ENCODE results near the gene DAGLA.

DAGLA gene

GRCh38 chr11:61752117-61752924 lies 72.1 kb downstream of the DAGLA start, which contains the start of gene MYRF:
Gene MYRF (plus strand): TSS chr11:61752636. CDS start chr11:61752745, 109 bp downstream.
- no peak for DNase-seq

GRCh38 chr11:61752925-61753521 lies 72.8 kb downstream of the DAGLA start:
- no peak for DNase-seq

GRCh38 chr11:61753672-61754071 lies 73.5 kb downstream of the DAGLA start:
- no peak for DNase-seq

- no peak for DNase-seq
These were observed 74.6 kb downstream of the DAGLA start for GRCh38 chr11:61754534-61755482.

GRCh38 chr11:61756147-61756451 lies 75.9 kb downstream of the DAGLA start:
- no peak for DNase-seq

GRCh38 chr11:61756452-61757212 lies 76.4 kb downstream of the DAGLA start:
- no peak for DNase-seq

GRCh38 chr11:61757213-61757862 lies 77.1 kb downstream of the DAGLA start:
- DNase-seq, result no peak

GRCh38 chr11:61760946-61761345 lies 80.8 kb downstream of the DAGLA start:
- no peak for DNase-seq

- DNase-seq, result no peak
These were observed 81.4 kb downstream of the DAGLA start for GRCh38 chr11:61761440-61762222.

- no peak for DNase-seq
These were observed 82.0 kb downstream of the DAGLA start for GRCh38 chr11:61762223-61762615.

GRCh38 chr11:61762798-61763197 lies 82.6 kb downstream of the DAGLA start:
- no peak for DNase-seq

- DNase-seq, result no peak
These were observed 83.9 kb downstream of the DAGLA start for GRCh38 chr11:61763930-61764605.

GRCh38 chr11:61764606-61765260 lies 84.5 kb downstream of the DAGLA start:
- DNase-seq, result no peak

GRCh38 chr11:61765550-61766253 lies 85.5 kb downstream of the DAGLA start:
- no peak for DNase-seq

- DNase-seq, result no peak
These were observed 86.2 kb downstream of the DAGLA start for GRCh38 chr11:61766353-61766841.

- no peak for DNase-seq
These were observed 88.3 kb downstream of the DAGLA start for GRCh38 chr11:61768376-61769076.

- DNase-seq, result no peak
These were observed 89.2 kb downstream of the DAGLA start for GRCh38 chr11:61769169-61769920.
